SK-MEL-5 (cell line): ENCODE results near the gene F10. TPM values are rescaled to one million over a fixed set of nuclear protein-coding genes. Genes with fewer than 3 reads are reported as not detected.
"Not testable (repeated sequence)": the region's sequence is repeated elsewhere in the genome, so short reads cannot be mapped to it uniquely, and the experiment has no call there.

Experiments used
- DNase-seq: peaks from one replicate; pipeline ENCODE4 v3.0.0-alpha.2; 2016; ENCODE audit warnings: low read depth, low spot score
- in situ Hi-C: cut with HindIII; loops from 2 replicates; pipeline ENCODE4 v1.10.0; 2016; ENCODE audit warnings: low sequenced_read_pairs, high pct_unique_total_duplicates, low pct_unique_long_range_greater_than_20kb
- polyA plus RNA-seq, 2 experiments: library from polyadenylated mRNA; depleted of rRNA; stranded (reverse); fragments of >200 nt; gene quantifications; 2 replicates each; pipeline ENCODE4 v1.2.3, GENCODE V29; 2015
- total RNA-seq: library from RNA; depleted of rRNA; stranded (reverse); fragments of >200 nt; shearing (Covaris generic); gene quantifications from 2 replicates; pipeline ENCODE4 v1.2.3, GENCODE V29; 2014; rRNA removed

Gene F10
- not detected in 2 replicates for total RNA-seq
- not detected in 2 replicates for polyA plus RNA-seq (2015; cell fraction: cytosol; rRNA removed)
- polyA plus RNA-seq (2015; cell fraction: nucleus; rRNA removed), result not detected in 2 replicates

DNA sequence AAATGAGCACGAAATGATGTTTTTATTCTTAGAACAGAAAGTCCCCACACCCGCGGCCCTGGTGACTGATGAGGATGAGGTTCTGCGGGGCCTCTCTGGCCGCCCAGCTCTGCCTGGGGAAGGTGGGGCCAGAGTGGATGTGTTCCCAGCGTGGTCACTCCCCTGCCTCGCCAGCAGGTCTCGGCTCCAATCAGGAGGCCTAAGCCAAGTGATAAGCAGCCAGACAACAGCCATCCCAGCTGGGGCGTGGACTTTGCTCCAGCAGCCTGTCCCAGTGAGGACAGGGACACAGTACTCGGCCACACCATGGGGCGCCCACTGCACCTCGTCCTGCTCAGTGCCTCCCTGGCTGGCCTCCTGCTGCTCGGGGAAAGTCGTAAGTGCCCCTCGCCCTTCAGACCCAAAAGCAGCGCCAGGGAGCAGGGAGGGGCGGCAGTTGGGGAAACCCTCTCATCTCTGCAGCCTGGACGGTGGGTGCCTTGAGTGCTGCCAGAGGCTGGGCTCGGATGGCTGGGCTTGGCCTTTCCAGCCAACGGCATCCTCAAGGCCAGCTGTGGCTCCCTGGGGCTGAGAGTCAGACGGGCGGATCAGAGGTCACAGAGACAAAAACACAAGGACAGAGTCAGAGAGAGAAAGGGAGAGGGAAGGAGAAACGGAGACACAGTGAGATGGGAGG lies at the start of gene F10:
TSS of gene F10 (plus strand) at position 250 of the 676 bp plus-strand sequence. CDS start at position 307, 57 bp downstream.
- in situ Hi-C loops, result no loop called here
- DNase-seq, result no peak

DNA sequence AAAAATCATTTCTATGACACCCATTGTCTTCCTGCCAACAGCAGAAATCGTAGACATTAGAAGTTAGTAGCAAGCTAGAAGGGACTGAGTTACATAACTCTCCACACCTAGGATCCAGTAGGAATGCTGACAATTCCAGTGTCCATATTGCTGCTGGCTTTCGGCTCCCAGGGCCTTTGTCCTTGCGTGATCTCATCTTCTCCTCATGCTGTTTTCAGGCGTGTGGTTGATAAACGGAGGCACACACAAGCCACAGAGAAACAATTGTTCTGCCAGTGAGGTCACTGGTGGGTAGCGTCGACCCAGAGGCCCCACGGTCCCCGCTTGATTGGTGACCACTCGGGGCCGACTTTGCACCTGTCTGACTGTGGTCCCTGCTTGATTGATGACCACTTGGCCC lies 48.7 kb upstream of the F10 start:
- in situ Hi-C loops, result no loop called here
- no peak for DNase-seq

DNA sequence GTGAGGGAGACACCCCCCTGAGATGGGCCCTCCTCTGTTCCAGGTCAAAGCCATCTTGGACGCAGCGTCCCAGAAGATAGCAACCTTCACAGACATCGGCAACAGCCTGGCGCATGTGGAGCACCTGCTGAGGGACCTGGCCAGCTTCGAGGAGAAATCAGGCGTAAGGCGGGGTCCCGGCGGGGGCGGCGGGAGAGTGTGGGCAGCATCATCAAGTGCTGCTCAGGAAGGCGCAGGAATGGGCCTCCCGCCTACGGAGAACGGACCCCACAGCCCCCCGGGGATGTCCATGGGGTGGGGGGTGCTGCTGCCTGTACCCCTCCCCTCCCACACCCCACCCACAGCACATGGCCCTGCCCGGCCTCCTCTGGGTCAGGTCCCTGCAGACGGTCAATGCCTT lies 48.2 kb upstream of the F10 start:
- in situ Hi-C loops, result no loop called here
- no peak for DNase-seq

DNA sequence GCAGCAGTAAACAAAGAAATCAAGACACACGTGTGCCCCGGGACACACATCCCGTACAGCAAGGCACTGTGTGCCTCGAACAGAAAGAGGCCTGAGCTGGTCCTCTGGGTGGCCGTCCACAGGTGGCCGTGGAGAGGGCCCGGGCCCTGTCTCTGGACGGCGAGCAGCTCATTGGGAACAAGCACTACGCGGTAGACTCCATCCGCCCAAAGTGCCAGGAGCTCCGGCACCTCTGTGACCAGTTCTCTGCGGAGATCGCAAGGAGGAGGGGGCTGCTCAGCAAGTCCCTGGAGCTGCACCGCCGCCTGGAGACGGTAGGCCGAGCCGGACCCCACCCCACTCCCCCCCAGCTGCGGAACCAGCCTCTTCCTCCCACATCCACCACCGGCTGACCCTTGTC lies 47.7 kb upstream of the F10 start:
- DNase-seq, result no peak
- in situ Hi-C loops, result no loop called here

DNA sequence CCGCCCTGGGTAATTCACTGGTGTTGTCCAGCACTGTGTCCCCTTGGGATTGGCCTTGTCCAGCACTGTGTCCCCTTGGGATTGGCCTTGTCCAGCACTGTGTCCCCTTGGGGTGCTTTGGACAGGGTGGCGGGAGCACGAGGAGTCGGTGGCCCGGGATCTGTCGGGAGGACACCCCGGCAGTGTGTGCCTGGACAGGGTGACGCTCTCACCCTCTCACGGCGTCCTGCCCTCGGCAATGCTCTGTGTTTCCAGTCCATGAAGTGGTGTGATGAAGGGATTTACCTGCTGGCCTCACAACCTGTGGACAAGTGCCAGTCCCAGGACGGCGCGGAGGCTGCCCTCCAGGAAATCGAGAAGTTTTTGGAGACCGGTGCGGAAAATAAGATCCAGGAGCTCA lies 46.9 kb upstream of the F10 start:
- in situ Hi-C loops, result no loop called here
- DNase-seq, result no peak

DNA sequence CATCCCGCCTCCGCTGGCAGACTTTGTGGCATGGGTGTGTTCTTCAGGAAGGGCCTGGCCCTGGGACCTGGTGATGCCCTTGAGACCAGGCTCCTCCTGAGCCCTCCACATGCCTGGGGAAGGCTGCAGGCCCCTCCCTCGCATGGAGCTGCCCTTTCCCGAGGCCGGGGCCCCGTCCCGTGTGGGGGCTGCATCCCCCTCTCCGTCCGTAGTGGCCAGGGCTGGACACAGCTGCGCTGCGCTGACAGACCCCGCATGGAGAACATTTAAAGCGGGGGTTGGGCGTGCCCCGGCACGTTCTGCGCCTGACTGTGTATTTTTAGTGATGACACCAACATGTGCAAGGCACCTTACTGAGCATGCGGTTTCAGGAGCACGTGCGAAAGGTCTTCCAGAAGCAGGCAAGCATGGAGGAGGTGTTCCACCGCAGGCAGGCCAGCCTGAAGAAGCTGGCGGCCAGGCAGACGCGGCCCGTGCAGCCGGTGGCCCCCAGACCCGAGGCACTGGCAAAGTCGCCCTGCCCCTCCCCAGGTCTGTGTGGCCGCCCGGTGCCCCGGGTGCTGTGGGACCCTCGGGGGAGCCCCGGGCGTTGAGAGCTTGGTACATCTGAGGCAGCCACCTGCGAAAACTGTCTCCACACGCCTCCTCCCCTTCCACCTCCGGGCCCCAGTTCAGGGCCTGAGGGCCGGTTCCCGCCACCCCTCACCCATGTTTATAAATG lies 45.8 kb upstream of the F10 start:
- DNase-seq, result no peak
- in situ Hi-C loops, result no loop called here

DNA sequence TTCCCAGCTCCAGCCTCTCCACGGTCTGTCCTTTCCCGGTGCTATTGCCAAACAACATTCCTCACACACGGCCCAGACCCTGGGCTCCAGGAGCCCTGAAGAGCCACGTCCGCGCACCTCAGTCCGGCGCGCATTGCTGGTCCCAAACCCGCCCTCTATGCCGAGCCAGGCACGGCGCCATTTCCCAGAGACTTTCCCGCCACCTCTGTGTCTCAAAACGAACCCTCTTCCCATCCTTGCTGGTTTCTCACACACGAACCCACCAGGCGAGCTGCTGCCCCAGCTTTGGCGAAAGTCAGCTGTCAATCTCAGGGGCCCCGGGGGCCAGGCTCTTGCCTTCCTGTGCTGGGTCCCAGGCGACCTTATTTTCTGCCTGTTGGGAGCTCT lies 45.0 kb upstream of the F10 start:
- in situ Hi-C loops, result no loop called here
- DNase-seq, result no peak

DNA sequence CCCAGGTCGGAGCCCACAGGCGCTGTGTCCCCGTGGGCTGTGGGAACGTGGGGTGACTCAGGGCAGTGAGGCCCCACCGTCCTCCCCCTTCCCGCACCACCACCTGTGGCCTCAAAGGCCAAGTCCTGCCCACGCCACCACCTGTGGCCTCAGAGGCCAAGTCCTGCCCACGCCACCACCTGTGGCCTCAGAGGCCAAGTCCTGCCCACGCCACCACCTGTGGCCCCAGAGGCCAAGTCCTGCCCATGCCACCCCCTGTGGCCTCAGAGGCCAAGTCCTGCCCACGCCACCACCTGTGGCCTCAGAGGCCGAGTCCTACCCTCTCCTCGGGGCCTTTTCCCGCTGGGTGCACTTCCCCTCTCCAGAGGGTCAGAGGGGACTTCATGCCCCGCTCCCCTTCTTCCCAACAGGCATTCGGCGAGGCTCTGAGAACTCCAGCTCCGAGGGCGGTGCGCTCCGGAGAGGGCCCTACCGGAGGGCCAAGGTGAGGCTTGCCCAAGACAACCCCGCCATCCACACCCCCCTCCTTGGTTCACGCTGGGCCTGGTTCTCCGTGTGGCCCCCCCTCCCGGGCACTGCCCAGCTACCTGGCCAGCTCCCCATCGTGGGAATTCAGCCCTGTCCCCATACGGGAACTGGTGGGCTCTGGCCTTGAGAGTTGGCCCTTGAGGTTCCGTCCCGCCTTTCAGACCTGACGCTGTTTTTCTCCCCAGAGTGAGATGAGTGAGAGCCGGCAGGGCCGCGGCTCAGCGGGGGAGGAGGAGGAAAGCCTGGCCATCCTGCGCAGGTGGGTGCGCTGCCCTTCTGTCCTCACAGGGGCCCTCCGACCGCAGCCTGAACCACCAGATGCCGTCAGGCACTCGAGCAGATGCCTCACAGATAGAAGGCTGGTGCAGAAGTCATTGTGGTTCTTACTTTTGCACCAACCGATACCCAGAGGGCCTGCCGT lies 44.4 kb upstream of the F10 start:
- DNase-seq, result no peak
- in situ Hi-C loops, result no loop called here

DNA sequence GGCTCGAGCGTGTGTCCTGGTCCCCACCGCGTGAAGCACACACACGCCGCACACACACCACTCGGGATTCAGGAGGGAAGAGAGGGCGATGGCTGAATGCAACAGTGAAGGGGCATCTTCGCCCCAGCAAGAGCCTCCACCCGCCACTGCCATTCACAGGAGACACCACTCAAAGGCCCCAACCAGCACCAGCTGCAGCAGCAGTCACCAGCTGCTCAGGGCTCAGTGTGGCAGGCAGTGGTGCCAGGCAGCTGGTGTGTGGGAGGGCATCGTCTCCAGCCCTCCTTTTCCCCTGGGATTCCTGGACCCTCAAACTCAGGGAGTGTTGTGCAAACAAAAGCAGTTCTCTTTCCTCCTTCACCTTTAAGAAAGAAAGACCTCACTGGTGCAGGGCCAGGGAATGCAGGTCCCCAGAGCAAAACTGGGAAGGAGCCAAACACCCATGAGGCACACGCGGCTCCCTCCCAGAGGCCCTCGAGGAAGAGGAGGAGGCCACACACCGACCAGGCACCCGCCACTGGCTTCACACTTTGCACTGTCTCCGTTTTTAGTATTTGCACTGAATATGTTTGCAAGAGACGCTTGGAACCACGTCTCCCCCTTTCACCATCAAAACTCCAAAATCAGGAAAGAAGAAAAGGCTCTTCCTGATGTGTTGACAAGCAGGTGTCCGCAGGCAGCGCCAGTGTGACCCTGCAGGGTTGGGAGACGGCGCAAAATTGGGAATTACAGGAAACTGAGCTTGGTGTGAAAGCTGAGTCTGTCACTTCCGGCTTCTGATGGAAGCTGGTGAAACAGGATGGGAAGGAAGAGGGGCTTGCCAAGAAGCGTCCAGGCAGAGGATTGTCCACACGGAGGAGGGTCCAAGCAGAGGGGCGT lies 43.5 kb upstream of the F10 start:
- in situ Hi-C loops, result no loop called here
- no peak for DNase-seq

DNA sequence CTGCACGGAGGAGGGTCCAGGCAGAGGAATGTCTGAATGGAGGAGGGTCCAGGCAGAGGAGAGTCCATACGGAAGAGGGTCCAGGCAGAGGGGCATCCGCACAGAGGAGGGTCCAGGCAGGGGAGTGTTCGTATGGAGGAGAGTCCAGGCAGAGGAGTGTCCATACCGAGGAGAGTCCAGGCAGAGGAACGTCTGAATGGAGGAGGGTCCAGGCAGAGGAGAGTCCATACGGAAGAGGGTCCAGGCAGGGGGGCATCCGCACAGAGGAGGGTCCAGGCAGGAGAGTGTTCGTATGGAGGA lies 42.9 kb upstream of the F10 start:
- not testable (repeated sequence) for DNase-seq

DNA sequence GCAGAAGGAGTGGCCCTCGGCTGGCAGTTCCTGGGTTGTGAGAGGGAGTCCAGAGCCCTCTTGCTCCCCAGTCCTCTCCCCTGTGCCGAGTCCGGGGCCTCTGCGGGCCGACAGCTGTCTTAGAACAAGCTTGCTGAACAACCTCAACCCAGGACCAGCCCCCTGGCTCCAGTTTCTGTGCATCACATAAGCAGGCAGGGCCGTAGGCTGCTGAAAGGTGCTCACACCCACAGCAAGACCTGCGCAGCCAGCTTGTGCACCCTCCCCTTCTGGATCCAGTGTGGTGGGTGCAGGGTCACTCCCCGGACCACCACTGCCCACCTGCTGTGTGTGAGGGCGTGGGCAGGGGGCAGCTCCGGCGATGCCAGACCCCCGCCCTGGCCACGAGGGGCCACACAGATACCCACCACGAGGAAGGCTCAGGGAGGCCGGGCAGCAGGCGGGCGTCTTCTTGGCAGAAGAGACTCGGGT lies 42.2 kb upstream of the F10 start:
- in situ Hi-C loops, result no loop called here
- DNase-seq, result no peak

More for the DNA sequence above, 42.9 kb upstream of the F10 start:
- in situ Hi-C loops, result not testable (repeated sequence)

DNA sequence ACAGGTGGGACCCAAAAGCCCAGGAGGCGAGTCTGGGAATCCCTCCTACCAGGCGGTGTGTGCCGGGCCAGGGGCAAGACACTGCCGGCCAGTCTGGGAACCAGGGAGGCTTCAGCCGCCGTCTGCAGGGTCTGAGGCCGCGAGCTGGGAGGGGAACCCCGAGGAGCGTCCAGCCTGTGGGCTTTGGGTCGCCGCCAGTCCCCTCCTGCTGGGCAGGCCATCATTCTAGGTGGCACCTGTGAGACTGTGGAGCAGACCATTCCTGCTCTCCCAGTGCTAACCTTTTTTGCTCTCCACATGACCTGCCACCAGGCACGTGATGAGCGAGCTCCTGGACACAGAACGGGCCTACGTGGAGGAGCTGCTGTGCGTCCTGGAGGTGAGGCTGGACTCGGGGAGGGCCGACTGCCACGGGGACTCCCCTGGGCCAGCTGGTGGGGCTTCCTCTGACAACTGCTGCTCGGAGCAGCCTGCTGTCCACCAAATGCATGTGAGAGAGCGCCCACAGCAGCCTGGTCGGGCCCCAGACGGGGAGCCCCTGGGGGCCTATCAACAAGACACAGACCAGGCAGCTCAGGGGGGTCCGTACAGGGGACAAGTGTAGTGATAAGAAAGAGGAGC lies 41.6 kb upstream of the F10 start:
- in situ Hi-C loops, result no loop called here
- no peak for DNase-seq

DNA sequence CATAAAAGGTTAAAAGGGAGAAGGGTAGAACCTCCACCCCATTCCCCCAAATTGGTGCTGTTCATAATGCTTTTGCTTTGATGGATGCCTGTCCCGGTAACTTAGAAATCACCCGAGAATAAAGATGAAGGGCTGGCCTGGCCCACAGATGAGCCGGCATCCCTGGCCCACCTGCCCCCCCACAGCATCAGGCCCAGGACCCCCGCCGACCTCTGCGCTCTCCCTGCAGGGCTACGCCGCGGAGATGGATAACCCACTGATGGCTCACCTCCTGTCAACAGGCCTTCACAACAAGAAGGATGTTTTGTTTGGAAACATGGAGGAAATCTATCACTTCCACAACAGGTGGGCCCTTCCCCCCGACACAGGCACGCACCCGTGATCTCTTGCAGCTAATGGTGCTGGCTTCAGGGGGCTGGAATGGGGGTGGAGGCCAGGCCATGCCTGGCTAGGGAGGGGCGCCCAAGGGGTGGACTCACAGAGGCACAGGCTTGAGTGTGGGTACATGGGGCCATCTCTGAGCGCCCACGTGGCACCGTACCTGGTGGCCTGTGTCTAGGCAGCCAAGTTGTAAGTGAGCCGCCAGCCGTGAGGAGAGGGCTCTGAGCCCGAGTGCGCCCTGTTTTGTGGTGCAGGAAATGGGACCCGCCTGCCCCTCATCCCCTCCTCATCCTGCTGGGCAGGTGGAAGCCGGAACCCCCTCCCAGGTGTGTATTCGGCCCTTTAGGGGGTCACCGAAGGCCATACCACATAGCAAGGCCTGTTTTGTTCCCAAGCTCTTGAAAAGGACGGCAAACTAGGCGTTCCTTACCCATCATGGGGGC lies 40.2 kb upstream of the F10 start:
- DNase-seq, result no peak
- in situ Hi-C loops, result no loop called here

DNA sequence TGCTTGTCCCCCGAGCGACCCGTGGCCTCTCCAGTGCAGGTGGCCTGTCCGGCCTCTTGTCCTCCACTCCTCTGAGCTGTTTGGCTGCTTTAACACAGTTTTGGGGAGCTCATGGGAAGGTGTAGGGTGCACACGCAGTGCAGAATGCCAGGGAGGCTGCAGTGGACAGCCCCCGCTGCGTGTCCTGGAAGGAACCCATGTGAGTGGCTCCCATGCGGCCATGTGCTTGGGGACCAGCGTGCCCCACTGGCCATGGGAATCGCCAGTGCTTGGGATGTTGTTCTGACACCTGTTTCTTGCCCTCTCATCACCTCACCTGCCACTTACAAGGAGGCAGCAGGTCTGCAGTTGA lies 39.6 kb upstream of the F10 start:
- in situ Hi-C loops, result no loop called here
- no peak for DNase-seq

DNA sequence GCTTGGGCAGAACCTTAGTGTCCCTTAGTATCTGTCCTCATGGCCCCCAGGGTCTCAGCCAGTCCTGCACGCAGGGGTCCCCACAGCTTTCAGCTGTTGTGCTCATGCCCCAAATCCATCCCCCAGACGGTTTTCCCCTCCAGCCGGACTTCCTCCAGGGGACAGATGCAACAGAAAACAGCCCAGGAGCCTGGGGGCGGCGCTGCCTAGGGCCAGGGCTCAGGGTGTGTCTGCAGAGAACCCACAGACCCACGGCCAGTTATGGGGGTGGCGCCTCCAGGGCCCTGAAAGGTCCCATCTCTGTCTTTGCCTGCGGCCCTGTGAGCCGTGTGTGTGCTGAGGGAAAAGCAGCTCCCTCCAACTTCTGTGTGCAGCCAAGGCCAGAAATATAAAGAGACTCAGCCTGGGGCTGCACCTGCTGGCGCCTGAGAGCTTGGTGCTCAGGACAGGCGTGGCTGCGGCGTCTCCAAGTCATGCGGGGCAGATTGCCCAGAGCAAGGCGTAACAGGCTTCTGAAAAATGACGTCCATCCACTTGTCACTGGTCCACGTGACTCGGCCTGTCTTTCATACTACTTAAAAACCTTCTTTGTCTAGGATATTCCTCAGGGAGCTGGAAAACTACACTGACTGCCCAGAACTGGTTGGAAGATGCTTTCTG lies 39.1 kb upstream of the F10 start:
- in situ Hi-C loops, result no loop called here
- DNase-seq, result peak; percentile 99
